Effector CD4-positive, alpha-beta T cell (primary cell): ENCODE results near the gene CASP4.
A peak's percentile ranks its signal among the peaks of the same experiment; 100 is the strongest.
"Not testable (repeated sequence)": the region's sequence is repeated elsewhere in the genome, so short reads cannot be mapped to it uniquely, and the experiment has no call there.

Source experiments
- DNase-seq: peaks from one replicate; pipeline ENCODE4 v3.0.0-alpha.2; 2020
- total RNA-seq: gene quantifications from one replicate; lab custom pipeline; 2026; lab: John Stamatoyannopoulos, UW

The CASP4 gene
- total RNA-seq, result 62.3 reads per million, percentile 73 among the genes with 10 or more reads in this experiment

DNA sequence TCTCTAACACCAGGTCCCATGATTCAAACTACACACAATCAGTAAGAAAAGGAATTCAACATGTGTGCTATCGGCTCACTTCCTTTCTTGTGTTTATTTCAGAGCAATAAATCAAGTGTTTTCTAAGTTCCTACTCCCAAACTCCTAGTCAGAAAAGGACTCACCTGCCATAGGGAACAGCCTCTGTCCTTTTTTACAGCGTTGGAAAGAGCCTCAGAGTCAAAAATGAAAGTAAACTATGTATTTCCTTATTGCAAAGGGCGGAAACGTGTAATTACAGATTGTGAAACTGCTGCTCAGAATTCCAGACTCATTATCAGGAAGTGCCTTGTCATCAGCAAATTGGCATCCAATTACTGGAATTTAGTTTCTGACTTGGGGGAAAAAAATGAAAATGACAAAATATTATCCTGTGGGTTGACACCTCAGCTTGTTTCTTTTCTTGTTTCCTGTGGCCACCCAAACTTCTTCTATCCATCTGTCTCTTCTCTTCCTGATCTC lies at the start of gene CASP4:
TSS of gene CASP4 (minus strand) at position 220 of the 501 bp plus-strand sequence. CDS start at position 171, 49 bp downstream.
- no peak for DNase-seq

DNA sequence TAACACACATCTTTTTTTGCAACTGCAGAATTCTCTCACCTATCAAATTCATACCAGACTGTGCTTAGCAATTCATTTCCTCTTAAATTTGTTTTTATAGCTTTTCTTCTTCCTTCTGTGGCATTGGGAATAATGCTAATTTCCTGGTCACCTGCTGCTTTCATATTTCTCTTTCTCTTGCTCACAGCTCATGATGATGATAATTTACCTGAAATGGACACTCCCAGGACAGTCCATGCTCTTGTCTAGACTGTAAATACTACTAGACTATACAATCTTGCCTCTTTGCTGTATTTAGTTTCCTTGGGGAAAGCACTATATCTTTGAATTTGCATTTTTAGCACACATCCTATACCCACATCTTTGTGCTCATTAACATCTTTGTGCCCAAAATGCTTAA lies 39.1 kb upstream of the CASP4 start:
- DNase-seq, result no peak

DNA sequence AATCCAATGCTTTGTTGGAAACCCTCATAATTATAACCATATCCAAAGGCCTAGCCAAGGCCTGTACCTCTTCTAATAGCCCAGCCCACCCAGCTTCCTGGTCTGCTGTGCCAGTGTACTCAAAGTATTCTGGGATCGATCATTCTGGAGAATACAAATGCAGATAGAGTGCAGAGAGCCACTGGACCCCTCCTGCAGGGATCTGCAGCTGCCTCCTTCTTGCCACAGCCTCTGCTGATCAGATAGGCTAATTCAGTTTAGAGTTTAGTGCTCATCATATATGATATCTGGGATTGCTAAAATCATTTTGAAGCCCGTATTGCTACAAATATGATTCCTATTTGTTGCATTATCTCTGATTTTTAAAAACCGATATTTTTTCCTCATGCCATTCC lies 37.1 kb upstream of the CASP4 start:
- DNase-seq, result no peak

DNA sequence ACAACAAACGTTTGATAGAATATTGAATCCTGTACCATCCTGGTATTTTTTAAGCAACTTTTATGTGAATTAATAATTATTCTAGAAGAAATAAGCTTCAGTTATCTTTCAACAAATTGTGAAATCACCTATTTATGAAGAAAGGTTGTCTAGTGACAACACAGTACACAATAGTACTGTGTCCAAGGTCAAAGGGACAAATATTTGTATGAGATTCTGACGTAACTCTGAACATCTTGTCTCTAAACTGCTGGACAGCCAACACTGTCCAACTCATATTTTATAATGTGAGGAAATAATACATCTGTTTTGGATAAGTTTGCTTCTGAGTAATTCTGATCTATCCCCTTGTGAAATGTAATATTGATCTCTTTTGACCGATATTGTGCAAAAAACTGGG lies 35.6 kb upstream of the CASP4 start:
- no peak for DNase-seq

DNA sequence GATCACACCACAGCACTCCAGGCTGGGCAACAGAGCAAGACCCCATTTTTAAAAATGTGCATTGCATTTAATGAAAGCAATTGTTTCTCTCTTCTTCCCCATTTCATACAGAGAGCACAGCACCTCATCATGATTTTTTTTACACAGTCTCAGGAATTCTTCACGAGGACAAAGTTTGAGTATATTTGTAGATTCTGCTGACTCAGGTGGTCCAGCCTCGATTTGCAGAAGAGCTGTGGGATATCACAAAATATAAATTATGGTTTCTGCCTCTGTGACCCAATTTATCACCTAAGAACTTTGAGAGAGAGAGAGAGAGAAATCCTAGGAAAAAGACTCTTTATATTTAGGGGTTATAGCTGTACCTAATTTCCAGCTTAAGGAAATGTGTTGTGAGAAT lies 34.8 kb upstream of the CASP4 start:
- no peak for DNase-seq

DNA sequence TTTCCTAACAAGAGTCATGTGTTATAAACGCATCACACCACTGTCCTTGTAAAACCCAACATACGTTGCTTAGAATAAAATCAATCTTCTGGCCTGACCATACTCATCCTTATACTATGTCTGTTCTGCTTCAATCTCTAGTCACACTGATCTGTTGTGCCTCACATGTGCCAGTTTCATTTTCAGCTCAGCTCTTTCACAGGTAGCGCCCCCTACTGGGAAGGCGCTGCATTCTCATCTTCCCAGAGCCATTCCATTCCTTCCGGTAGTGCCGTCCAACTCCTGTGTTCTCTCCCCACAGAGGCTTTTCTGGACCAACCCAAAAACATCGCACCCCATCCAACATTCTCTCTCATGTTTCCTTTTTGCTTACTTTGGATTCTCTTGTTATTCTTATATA lies 32.4 kb upstream of the CASP4 start:
- DNase-seq, result peak; percentile 26

DNA sequence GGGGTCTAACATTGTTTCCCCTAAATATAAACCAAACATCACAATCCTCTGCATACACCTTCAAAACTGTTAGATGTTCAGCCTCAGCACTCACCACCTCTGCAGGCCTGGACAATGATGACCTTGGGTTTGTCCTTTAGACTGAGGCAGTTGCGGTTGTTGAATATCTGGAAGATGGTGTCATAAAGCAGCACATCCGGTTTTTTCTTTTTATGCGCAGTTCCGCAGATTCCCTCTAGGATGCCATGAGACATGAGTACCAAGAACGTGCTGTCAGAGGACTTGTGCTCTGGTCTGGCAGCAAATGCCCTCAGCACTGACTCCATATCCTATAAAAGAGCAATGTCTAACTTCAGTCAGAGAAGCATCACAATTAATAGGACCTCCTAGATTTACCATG lies 31.8 kb upstream of the CASP4 start:
- no peak for DNase-seq

DNA sequence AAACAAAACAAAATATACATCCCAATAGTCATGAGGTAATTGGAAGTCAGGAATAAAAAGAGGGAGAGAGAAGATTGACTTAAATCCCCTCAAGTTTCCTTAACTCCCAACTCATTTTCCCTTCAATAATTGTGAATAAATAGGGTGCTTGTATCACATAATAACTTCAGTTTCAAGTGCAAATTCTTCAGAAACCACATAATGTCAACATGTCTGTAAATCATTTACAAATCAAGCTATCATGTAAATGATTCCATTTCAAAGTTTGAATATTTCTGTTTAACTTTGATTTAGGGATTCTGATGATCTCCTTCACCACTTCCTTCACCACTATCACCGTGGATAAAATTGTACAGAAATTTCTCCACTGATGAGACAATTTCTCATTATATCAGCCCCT lies 31.3 kb upstream of the CASP4 start:
- no peak for DNase-seq

DNA sequence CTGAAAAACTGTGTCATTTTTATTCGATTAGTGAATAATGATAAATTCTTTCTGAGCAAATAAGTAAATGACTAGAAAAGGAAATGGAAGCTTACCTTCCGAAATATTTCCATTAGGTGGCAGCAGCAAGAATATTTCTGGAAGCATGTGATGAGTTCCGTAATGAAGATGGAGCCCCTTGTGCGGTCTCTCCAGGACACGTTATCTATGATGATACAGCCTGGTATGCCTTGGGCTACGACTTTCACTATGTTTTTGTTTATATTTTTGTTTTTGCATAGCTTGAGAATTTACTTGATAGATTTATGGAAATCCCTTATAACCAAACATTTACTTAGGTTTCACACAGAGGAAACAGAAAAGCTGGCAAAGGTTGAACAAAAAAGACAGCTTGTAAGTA lies 28.9 kb upstream of the CASP4 start:
- no peak for DNase-seq

DNA sequence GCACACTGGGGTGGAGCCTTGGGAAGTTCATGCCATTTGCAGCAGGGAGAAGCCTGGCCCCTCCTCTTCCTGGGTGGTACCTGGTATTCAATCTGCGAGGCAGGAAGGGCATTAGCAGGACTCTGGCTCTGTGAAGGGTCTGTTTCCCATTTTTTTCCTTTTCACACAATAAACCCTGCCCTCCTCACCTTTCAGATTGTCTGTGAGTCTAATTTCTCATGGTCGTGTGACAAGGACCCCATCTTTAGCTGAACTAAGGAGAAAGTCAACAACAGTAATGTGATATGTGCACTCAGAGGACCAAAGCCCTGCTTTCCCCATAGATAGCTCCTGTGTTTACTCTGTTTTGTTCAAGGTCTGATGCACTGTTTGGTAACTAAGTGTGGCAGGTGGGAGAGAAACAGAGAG lies 26.6 kb upstream of the CASP4 start:
- no peak for DNase-seq

DNA sequence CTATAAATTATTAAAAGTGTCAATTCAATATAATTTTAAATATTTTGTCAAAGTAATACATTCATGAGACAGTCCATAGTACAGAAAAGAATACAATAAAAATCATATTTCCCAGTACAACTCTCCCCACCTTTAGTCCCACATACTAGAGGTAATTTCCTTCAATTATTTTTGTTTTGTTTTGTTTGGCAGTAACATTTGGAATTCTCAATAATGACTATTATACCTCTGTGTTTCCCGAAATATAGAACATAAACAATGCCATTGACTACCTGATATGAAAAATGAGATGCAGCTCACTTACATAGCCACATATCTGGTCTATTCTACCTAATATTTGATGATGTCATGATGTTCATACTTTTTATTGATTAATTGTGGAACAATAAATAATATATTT lies 24.4 kb upstream of the CASP4 start:
- DNase-seq, result no peak

DNA sequence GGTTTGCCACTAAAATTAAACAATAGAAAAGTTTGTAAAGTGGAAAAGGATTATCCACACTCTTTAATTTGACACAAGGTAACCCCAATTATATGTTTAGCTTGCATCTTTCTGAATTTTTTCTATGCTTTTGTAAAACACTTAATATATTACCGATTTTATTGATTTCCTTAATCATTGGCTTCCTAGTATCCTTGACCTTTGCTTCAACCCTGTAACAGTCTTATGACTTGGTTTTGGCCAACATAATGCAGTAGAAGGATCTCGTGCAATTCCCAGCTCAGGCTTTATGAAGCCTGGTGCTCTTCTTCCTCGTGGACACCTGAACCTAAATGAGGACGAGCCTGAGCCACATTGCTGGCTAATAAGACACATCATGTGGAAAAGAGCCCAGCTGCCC lies 23.6 kb upstream of the CASP4 start:
- no peak for DNase-seq

DNA sequence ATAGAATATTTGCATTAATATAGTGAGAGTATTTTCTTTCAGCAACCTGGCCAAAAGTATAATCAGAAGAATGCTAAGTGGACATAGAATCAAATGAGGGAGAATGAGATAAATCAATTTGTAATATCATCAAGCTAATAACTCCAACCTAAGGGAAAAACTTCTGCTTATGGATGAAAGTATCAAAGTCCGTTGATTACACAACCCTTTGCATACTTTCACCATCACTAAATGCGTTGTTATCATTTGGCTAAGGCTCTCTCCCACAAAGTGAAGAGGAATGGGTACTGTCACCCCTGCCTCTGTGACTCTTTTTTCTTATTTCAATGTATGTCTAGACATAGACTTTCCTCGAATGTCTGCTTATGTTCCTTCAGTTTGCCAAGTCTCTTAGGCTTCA lies 16.4 kb upstream of the CASP4 start:
- DNase-seq, result no peak

DNA sequence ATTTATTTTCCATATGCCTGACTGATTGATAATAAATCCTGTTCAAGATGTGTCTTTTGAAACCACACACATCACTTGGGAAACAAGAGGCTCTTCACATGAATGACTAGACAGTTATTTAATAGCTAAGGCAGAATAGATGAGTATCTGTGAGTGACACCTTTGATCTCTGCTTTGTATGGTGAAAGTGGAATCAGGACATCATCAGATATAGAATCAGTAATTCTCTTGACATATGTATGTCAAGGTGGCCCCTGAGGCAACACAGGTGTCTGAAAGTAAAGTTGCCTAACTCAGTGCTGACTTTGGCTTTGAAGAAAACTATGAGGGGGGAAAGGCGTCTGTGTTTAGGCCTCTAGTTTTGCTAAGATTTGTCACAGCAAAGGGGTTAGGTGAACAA lies 11.5 kb upstream of the CASP4 start:
- no peak for DNase-seq

DNA sequence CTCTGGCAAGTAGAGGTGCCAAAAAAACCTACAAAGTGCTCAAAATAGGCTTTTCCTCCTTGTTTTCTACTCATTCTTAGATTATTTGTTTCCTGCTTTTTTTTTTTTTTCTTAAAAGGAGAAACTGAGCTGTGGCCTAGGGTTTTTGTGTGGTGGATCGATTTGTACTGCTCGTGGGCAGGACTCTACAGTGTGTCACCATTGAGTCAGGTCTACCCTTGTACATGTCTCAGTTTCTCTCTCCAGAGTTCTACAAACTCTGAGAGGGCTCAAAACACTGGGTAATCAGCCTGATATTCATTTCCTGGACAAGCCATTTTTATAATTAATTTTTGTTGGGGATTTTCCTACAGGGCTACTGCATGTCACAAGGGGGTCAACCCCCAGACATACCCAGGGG lies 5.2 kb upstream of the CASP4 start:
- DNase-seq, result no peak

DNA sequence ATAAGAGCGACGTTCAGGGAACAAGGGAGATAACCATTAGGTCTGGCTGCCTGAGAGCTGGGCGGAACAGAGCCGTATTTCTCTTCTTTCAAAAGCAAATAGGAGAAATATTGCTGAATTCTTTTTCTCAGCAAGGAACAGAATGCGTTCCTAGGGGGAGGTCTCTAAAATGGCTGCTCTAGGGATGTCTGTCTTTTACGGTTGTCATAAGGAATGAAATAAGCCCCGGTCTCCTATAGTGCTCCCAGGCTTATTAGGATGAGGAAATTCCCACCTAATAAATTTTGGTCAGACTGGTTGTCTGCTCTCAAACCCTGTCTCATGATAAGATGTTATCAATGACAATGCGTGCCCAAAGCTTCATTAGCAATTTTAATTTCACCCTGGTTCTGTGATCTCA lies 4.5 kb upstream of the CASP4 start:
- DNase-seq, result not testable (repeated sequence)

DNA sequence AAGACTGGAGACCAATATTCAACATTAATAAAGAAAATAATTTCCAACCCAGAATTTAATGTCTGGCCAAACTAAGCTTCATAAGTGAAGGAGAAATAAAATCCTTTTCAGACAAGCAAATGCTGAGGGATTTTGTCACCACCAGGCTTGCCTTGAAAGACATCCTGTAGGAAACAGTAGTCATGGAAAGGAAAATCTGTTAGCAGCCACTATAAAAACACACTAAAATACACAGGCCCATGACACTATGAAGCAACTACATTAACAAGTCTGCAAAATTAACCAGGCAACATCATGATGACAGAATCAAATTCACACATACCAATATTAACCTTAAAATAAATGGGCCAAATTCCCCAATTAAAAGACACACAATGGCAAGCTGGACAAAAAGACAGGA lies 2.4 kb upstream of the CASP4 start:
- DNase-seq, result no peak

DNA sequence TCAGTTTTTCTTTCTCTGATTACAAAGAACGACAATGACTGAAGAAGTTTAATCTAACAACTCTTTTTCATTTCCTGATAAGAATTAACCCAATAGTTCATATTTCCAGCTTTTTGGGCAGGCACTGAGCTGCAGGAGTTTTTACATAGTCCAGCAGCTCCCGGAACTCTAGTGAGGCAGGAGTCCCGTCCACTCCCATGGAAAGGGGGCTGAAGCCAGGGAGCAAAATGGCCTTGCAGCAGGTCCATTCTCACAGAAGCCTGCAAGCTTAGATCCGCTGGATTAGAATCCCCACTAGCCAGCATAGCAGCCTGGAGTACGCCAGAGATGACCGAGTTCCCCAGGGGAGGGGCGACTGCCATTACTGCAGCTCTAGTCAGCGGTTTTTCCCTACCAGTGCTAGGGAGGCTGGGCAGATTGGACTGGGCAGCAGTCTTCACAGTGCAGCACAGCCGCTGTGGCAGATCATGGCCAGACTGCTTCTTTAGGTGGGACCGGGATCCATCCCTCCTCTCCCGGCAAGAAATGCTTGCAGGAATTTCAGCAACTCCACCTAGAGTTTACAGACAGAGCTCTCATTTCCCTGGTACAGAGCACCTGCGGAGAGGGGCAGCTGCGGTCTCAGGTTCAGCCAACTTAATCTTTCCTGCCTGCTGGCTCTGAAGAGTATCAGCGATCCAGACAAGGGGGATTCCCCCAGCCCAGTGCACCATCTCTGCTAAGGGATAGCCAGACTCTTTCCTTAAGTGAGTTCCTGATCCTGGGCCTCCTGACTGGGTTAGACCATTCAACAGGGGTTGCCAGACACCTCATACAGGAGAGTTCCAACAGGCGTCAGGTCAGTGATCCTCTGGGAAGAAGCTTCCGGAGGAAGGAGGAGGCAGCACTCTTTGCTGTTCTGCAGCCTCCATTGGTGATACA lies 742 bp upstream of the CASP4 start:
- no peak for DNase-seq

DNA sequence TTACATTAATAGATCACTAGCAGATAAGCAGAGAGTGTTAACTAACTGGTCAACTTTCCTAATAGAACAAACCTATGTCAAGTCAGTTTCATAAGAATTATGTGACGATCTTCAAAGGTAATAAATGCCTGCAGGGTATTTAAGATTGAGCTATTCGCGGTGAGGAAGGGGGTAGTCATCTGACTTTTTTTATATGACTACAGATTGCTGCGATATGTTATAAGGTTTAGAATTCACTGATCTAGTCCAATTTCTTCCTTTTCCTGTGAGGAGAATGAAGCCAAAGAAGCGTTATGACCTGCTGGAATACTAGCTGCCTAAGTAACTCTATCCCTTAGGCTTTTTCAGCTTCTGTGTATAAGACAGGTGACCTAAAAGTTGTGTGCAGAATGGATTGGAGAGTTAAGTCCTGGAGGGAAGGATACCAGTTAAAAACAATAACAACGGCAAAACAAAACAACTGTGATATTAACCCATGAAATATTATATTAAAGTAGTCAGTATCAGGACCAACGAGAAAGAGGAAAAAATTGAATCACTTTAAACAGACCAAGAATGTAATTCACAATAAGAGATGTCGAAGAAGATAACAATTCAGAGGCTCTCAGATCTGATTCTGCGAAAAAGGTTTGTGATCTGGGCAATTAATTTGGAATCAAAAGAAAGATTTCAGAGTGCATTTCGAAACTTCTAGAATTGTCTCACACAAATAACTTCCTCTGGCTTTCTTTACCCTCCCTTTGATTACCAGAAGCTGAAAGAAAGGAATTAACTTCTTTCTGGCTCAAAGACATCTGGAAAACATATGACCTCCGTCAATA lies 630 bp downstream of the CASP4 start:
- DNase-seq, result no peak

DNA sequence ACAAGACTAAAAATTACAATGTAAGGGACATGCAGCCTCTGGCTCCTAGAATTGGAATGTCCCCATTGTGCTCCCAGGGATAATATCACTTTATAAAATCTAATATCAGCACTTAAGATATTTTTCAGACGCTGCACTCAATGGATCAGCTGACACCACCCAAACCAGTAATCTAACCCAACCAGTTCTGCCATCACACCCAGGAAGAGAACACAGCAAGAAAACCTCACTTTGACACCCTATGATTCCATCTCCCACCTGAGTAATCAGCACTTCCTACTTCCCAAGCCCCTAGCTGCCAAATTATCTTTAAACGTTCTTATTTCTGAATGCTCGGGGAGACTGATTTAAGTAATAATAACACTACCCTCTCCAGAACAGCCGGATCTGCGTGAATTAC lies 2.6 kb downstream of the CASP4 start:
- no peak for DNase-seq

DNA sequence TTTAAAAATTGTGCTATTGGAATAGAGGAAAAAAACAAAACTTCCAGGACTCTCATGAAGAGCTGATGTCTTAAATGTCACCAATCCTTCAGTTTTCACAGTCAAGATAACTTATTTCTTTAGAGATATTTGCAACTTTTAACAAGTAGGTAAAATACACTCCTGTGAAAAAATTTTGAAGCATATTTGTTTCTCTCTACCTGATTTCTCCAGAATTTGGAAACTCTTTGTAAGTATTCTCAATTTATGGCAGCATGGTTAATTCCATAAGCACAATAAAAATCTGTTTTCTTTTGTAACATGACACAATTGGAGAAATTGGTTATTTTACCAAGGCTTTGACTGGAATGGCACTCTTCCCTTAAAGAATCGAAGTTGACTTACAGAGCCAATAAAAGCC lies 4.1 kb downstream of the CASP4 start:
- no peak for DNase-seq

DNA sequence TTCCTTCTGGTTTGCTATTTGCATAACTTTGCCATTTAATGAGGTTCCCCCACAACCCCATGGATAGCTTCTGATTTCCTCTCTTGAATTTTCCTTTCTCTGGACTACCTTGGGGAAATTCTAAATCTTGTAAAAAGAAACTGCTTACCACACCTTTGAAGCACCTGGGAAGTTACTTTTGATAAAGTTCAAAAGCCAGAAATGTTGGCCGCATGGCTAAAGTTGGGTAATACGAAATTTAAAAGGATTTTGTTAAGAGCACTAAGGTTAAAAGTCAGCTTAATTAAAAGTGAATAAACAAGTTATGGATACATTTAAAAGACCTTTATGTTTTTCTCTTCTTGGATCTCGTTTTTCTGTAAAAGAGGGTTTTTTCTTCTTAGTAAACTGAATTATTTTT lies 5.5 kb downstream of the CASP4 start:
- no peak for DNase-seq

DNA sequence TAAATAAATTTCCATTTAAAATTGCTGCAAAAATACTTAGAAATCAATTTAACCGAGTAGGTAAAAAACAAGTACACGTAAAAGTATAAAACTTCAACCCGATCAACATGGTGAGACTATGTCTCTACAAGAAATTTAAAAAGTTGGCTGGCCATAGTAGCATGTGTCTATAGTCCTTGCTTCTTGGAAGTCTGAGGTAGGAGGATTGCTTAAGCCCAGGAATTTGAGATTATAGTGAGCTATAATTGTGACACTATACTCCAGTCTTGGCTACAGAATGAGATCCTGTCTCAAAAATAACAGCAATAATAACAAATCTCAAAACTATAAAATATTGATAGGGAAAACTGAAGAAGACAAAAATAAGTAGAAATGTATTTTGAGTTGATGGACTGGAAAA lies 11.1 kb downstream of the CASP4 start:
- DNase-seq, result no peak

DNA sequence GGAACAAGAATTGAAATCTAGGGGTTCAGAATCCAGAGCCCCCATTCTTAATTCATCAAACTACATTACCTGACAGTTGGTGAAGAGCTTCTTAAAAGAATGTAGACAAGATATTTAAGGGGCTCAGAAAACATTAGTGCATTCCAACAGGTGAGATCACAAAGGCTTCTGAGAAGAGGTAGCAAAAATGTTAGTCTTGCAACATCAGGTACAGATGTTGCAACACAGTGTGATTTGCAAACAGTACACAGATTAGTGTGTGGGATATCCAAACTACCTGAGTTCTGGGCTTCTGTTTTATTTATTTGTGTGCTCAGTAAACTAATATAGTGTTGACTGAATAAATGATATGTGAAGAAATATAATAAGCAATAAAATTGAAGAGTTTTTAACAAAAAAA lies 11.8 kb downstream of the CASP4 start:
- no peak for DNase-seq
